CD4-positive, alpha-beta T cell treated with Interleukin-12 subunit alpha and Interleukin-12 subunit beta, for 1 hour (primary cell): ENCODE results near the gene PIM3.

Experiments used
- DNase-seq: peaks from one replicate; pipeline ENCODE4 v3.0.0-alpha.2; 2020

The PIM3 gene

GRCh38 chr22:49960159-49961004 lies at the start of gene PIM3:
Gene PIM3, plus strand, starts transcription at chr22:49960772. Its CDS starts 176 bp downstream, at chr22:49960948.
- peak; percentile 96 for DNase-seq

- DNase-seq = no peak
Measured at GRCh38 chr22:49911881-49912625, 48.5 kb upstream of the PIM3 start.

GRCh38 chr22:49913026-49913425 lies 47.5 kb upstream of the PIM3 start:
- no peak for DNase-seq

- DNase-seq = no peak
Measured at GRCh38 chr22:49913446-49913845, 47.1 kb upstream of the PIM3 start.

DNA sequence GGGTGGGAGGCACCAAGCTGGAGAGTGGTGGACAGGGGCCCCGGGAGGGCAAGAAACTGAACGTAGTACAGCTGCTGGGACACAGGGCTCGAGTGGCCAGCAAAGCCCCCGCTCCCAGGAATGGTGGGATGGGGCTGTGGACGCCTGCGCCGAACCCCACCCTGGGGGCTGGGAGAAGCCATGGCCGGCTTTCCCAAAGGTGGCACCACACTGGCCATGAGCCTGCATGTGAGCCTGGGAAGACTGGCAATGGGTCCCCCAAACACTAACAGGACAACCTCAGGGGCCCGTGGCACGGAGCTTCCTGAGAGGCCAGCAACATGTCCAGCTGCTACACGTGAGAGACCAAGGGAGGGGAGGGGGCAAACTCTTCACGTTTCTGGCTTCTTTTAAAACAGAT lies 46.3 kb upstream of the PIM3 start:
- DNase-seq = no peak

DNA sequence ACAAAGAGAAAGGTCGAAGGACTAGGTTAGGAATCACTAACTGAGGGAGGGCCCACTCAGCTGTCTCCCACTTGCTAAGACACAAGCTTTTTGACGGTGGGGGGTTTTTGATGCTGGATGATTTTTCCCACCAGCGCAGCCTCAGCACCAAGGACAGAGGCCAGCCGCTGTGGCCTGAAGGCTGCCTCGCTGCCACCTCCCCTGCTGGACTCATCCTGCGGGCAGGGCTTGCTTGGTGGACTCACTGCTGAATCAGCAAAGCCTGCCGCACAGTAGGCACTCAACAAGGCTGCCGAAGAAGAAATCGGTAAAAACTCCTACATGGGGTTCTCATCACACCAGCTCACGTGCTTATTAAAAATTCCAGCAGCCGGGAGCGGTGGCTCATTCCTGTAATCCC lies 45.0 kb upstream of the PIM3 start:
- no peak for DNase-seq

DNA sequence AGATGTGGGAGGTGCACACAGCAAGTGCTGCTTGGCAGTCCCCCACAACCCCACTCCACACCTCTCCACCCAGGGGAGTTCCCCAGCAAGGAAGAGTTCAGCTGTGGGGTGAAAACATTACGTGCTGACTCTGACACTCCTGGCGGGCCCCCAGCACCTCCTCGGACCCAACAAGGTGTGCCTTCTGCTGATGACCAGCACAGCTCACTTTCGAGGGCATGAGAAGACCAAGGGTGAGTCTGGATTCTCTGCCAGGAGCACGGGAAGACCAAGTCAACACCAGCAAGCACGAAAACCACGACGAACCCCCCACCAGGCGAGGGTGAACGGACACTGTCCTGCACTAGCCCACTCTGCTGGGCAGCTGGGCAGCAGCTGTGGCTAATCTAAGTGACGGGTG lies 43.7 kb upstream of the PIM3 start:
- peak; percentile 30 for DNase-seq

DNA sequence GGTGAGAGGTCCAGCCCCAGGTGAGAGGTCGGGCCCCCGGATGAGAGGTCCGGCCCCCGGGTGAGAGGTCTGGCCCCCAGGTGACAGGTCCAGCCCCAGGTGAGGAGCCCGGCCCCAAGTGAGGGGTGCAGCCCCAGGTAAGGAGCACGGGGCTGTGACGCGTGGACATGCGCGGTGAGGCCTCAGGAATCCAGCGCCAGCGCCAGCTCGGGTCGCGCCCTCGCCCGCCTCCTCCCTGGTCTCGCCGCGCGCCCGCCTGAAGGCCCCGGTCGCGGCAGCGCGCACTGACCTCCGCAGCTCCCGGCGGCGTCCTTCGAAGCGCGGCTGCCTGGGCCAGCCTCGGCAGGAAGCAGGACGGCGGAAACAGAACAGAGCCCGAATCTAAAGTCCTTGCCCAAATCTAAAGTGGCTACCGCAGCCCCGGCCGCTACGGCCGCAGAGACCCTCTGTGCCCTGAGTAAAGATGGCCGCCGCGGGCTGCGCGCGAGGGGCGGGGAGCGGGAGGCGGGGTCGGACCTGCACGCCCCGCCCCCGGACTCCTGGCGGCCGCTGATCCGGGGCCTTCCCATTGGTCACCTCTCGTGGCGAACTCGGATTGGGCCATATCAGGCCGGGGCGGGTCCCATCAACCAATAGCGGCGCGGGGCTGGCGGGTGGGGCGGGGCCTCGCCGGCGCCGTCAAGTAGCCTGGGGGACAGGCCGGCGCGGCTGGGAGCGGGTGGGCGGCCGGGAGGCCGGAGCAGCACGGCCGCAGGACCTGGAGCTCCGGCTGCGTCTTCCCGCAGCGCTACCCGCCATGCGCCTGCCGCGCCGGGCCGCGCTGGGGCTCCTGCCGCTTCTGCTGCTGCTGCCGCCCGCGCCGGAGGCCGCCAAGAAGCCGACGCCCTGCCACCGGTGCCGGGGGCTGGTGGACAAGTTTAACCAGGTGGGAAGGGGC lies 42.3 kb upstream of the PIM3 start, which contains the start of the genes ALG12 and CRELD2:
Gene ALG12, minus strand, starts transcription at position 465 of the 937 bp plus-strand sequence. CDS start 4,673 bp downstream, outside the sequence.
Gene CRELD2, plus strand, starts transcription at position 661 of the 937 bp plus-strand sequence. Its CDS starts 136 bp downstream, at position 797.
- DNase-seq = peak; percentile 97

DNA sequence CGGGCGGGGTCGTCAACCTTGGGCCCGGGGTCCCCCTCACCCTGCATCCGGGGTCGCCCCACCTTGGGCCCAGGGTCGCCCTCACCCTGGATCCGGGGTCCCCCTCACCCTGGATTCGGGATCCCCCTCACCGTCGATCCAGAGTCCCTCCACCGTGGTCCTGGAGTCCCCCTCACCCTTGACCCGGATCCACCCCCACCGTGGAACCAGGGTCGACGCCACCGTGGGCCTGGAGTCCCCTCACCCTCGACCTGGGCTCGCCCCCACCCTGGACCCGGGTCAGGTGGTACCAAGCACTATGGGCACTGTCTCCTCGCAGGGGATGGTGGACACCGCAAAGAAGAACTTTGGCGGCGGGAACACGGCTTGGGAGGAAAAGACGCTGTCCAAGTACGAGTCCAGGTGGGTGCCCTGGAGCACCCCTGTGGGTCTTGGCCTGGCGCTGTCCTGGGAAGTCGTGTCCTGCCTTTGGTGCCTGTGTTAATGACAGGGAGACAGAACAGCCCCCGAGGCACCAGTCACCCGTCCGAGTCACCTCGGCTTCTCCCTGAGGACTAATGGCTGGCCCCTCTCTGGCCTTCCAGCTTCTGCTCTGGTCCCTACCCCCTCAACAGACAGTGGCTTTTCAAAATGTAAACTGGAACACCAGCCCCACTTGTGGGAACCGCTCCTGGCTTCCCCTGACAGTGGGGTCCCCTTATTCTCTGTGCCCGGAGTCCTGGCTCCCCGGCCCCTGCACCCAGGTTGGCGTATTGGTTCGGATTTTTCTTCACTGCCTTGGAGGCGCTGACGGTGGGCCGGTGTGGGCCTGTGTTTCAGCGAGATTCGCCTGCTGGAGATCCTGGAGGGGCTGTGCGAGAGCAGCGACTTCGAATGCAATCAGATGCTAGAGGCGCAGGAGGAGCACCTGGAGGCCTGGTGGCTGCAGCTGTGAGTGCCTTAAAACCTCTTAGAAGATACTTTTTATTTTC lies 41.4 kb upstream of the PIM3 start:
- no peak for DNase-seq

GRCh38 chr22:49920859-49921258 lies 39.7 kb upstream of the PIM3 start:
- no peak for DNase-seq

- no peak for DNase-seq
Measured at GRCh38 chr22:49921508-49922278, 38.9 kb upstream of the PIM3 start.

DNA sequence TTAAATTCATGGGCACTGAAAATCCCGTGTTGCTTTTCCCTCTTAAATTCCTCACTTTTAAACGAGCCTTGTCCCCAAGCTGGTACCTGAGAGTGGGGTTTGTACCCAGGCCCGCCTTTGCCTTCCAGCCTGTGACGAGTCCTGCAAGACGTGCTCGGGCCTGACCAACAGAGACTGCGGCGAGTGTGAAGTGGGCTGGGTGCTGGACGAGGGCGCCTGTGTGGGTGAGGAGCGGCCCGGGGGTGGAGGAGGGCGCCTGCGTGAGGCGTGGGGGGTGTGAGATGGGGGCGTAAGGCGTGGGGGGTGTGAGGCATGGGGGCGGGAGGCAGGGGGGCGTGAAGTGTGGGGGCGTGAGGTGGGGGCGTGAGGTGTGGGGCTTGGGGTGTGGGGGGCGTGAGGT lies 38.1 kb upstream of the PIM3 start:
- DNase-seq = no peak

- no peak for DNase-seq
Measured at GRCh38 chr22:49922926-49923325, 37.6 kb upstream of the PIM3 start.

DNA sequence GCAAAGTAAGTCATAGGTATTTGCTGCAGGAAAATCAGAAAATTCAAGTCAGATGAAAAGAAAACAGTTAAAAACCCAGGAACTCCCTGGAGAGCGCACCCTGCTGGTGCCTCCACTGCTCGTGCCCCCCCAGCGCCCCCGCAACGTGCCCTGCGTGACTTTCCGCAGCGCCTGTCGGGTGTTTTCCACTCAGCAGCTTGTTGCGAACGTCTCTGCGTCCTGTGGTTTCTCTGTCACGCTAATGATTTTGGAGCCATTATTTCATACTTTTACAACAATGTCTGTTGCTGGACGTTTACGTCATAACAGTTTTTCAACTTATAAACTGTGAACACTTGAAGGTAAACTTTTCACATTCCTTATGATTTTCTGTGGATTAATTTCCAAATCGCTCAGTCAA lies 37.1 kb upstream of the PIM3 start:
- no peak for DNase-seq

DNA sequence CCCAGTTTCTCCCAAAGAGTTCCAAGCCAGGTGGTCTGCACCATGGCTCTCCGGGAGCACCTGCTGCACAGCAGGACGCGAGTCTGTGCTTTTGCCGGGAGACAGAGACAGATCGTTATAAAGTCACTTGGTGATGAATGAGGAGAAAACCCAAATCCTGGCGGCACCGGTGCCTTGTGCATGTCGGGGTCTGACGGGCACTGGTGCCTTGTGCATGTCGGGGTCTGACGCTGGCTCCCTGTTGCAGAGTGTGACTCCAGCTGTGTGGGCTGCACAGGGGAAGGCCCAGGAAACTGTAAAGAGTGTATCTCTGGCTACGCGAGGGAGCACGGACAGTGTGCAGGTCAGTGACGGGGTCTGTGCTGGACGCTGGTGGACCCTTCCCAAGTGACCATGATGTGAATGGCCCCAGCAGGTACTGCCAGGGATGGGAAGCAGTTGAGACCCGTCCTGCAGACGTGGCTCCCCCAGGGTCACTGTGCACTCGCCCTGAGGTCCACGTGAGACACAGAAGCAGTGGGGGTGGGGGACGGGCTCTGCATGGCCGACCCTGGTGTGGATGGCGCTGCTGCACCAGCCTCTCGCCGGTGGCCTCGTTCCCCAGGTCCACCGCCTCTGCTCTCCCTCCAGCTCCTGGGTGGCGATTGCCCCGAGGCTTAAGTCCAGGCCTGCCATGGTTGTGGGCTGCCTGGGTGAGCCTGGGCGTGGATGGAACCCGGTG lies 36.3 kb upstream of the PIM3 start:
- no peak for DNase-seq

DNA sequence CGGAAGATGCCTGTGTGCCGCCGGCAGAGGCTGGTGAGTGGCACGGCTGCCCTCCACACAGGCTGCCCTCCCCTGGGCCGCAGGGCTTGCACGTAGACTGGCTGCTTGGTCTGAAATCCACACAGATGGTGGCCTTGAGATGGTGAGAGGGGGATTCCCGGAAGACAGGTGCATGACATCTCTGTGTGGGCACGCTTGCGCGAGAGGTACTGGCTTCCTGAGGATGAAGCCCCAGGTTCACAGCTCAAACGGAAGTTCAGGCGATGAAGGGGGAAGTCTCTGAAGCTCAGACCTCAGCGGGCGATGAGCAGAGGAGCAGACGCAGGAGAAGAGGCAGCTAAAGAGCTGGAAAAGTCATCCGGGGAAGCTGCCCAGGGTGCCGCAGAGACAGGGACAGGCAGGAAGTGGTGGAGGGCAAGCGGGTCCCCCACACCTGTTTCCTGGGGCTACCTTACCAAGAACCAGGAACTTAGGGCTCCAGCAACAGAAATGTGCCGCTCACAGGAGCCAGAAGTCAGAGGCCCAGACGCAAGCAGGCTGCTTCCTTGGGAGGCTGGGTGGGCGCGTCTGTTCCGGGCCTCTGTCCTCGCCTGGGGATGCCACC lies 34.9 kb upstream of the PIM3 start:
- DNase-seq = peak; percentile 87

GRCh38 chr22:49926916-49927315 lies 33.7 kb upstream of the PIM3 start:
- no peak for DNase-seq

- no peak for DNase-seq
Measured at GRCh38 chr22:49927483-49928184, 32.9 kb upstream of the PIM3 start.

GRCh38 chr22:49928185-49928495 lies 32.4 kb upstream of the PIM3 start:
- no peak for DNase-seq
